ENCODE data around the gene CFAP61.

Gene CFAP61

GRCh38 chr20:20386192-20386591, 333.9 kb downstream of the CFAP61 start:
- no peak for DNase-seq (ENCODE audit: insufficient read length, low spot score)
- FAIRE-seq: no peak

- DNase-seq (ENCODE audit: insufficient read length, low spot score) (no peak), FAIRE-seq (no peak)
These were observed 338.1 kb downstream of the CFAP61 start for GRCh38 chr20:20390393-20390792.

- FAIRE-seq (no peak), DNase-seq (ENCODE audit: insufficient read length, low spot score) (no peak)
These were observed 338.8 kb downstream of the CFAP61 start for GRCh38 chr20:20391115-20391514.

GRCh38 chr20:20391766-20392165, 339.4 kb downstream of the CFAP61 start:
- DNase-seq (ENCODE audit: insufficient read length, low spot score): no peak
- no peak for FAIRE-seq

GRCh38 chr20:20393207-20394120, 341.1 kb downstream of the CFAP61 start:
- no peak for DNase-seq (ENCODE audit: insufficient read length, low spot score)
- FAIRE-seq: no peak

- FAIRE-seq (no peak), DNase-seq (ENCODE audit: insufficient read length, low spot score) (no peak)
These were observed 342.8 kb downstream of the CFAP61 start for GRCh38 chr20:20395087-20395486.

- DNase-seq (ENCODE audit: insufficient read length, low spot score) (no peak), FAIRE-seq (no peak)
These were observed 343.7 kb downstream of the CFAP61 start for GRCh38 chr20:20395903-20396568.

- DNase-seq (ENCODE audit: insufficient read length, low spot score) (no peak), FAIRE-seq (no peak)
These were observed 344.5 kb downstream of the CFAP61 start for GRCh38 chr20:20396794-20397193.

GRCh38 chr20:20398123-20398522, 345.8 kb downstream of the CFAP61 start:
- DNase-seq (ENCODE audit: insufficient read length, low spot score): no peak
- no peak for FAIRE-seq

- DNase-seq (ENCODE audit: insufficient read length, low spot score) (no peak), FAIRE-seq (no peak)
These were observed 347.5 kb downstream of the CFAP61 start for GRCh38 chr20:20399531-20400500.

GRCh38 chr20:20401991-20402390, 349.7 kb downstream of the CFAP61 start:
- FAIRE-seq (no peak), DNase-seq (ENCODE audit: insufficient read length, low spot score) (no peak)

GRCh38 chr20:20404633-20405032, 352.3 kb downstream of the CFAP61 start:
- FAIRE-seq: no peak
- no peak for DNase-seq (ENCODE audit: insufficient read length, low spot score)

- DNase-seq (ENCODE audit: insufficient read length, low spot score) (no peak), FAIRE-seq (no peak)
These were observed 353.3 kb downstream of the CFAP61 start for GRCh38 chr20:20405623-20406022.

GRCh38 chr20:20406306-20406705, 354.0 kb downstream of the CFAP61 start:
- FAIRE-seq (no peak), DNase-seq (ENCODE audit: insufficient read length, low spot score) (no peak)

GRCh38 chr20:20407891-20408805, 355.8 kb downstream of the CFAP61 start:
- DNase-seq (ENCODE audit: insufficient read length, low spot score) (no peak), FAIRE-seq (no peak)

GRCh38 chr20:20409331-20409730, 357.0 kb downstream of the CFAP61 start:
- DNase-seq (ENCODE audit: insufficient read length, low spot score) (no peak), FAIRE-seq (no peak)

Data from GM19239 (cell line).